ENCODE measurements around the gene ZNF333. TPM values are rescaled to one million over a fixed set of nuclear protein-coding genes. Genes with fewer than 3 reads are reported as not detected.

The ZNF333 gene
- total RNA-seq, 1 donor from 2014 or later, result 17.5 TPM

DNA sequence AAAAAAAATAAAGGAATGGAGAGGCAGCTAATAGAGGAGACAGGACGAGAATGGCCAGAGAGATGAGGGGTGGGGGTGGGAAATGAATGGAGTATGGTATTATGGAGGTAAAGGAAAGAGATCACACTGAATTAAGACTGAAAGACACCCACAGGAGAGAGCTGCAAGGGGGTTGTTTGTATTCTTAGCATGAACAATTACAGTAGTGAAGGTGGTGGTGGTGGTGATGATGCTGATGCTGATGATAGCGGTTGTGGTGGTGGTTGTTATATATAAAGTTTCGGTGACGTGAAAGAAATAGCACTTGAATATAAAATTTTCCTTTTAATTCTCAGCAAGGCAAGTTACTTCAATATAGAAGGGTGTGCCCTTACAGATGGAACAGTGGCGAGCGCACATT is 12.4 kb upstream of the ZNF333 start:
- Mint-ChIP-seq H3K27me3 (ENCODE audit: unreplicated experiment) (no peaks in the 10 kb centered on the region), H3K27ac (ENCODE audit: unreplicated experiment) (no peak overlapping the region), H3K9me3 (ENCODE audit: unreplicated experiment) (no peaks in the 10 kb centered on the region), H3K4me1 (ENCODE audit: unreplicated experiment) (no peaks in the 10 kb centered on the region), H3K4me3 (ENCODE audit: unreplicated experiment) (no peak overlapping the region), H3K36me3 (ENCODE audit: low read depth, unreplicated experiment) (peaks cover 3% of the 10 kb centered on the region)
- DNase-seq (ENCODE audit: low spot score), result no peak
- TF ChIP-seq, protein P1, sequence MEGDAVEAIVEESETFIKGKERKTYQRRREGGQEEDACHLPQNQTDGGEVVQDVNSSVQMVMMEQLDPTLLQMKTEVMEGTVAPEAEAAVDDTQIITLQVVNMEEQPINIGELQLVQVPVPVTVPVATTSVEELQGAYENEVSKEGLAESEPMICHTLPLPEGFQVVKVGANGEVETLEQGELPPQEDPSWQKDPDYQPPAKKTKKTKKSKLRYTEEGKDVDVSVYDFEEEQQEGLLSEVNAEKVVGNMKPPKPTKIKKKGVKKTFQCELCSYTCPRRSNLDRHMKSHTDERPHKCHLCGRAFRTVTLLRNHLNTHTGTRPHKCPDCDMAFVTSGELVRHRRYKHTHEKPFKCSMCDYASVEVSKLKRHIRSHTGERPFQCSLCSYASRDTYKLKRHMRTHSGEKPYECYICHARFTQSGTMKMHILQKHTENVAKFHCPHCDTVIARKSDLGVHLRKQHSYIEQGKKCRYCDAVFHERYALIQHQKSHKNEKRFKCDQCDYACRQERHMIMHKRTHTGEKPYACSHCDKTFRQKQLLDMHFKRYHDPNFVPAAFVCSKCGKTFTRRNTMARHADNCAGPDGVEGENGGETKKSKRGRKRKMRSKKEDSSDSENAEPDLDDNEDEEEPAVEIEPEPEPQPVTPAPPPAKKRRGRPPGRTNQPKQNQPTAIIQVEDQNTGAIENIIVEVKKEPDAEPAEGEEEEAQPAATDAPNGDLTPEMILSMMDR (IDR thresholded peaks at IDR 0.05; ENCODE audit: unreplicated experiment), result no peak

DNA sequence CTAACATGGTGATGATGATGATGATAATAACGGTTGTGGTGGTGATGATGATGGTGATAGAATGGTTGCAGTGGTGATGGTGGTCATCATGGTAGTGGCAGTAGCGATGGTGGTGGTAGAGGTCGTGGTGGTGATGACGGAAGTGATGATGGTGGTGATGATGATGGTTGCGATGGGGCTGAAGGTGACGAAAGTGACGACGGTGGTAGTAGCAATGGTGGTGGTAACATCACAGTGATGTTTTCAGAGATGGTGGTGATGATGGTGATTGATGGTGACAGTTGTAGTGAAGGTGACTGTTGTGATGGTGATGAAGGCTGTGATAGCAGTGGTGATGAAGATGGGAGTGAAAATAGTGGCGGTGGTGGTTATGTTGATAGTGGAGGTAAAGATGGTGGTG is 11.6 kb upstream of the ZNF333 start:
- no peak overlapping the region for H3K27ac Mint-ChIP-seq (ENCODE audit: unreplicated experiment)
- TF ChIP-seq, protein P1 (IDR thresholded peaks at IDR 0.05; ENCODE audit: unreplicated experiment), result no peak
- no peaks in the 10 kb centered on the region for H3K4me1 Mint-ChIP-seq (ENCODE audit: unreplicated experiment)
- H3K4me3 Mint-ChIP-seq (ENCODE audit: unreplicated experiment), result no peak overlapping the region
- no peaks in the 10 kb centered on the region for H3K9me3 Mint-ChIP-seq (ENCODE audit: unreplicated experiment)
- H3K36me3 Mint-ChIP-seq (ENCODE audit: low read depth, unreplicated experiment), result peaks cover 3% of the 10 kb centered on the region
- no peak for DNase-seq (ENCODE audit: low spot score)
- no peaks in the 10 kb centered on the region for H3K27me3 Mint-ChIP-seq (ENCODE audit: unreplicated experiment)

DNA sequence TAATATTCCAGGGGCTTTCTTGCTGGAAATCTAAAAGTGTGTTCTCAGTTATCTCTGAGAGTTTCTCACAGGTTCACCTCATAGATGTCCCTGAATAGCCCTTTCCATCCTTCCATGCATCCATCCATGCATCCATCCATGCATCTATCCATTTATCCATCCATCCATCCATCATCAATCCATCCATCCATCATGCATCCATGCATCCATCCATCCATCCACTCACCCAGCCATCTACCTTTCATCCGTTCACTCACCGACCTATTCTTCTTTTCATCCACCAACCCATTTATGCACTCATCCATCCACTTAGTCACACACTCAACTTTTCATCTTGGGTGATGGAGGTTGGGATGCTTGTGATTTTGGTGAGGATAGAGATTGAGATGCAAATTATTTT is 7.8 kb upstream of the ZNF333 start:
- H3K36me3 Mint-ChIP-seq (ENCODE audit: low read depth, unreplicated experiment), result peaks cover 3% of the 10 kb centered on the region
- no peaks in the 10 kb centered on the region for H3K9me3 Mint-ChIP-seq (ENCODE audit: unreplicated experiment)
- no peak overlapping the region for H3K4me3 Mint-ChIP-seq (ENCODE audit: unreplicated experiment)
- TF ChIP-seq, protein P1 (IDR thresholded peaks at IDR 0.05; ENCODE audit: unreplicated experiment), result no peak
- no peaks in the 10 kb centered on the region for H3K4me1 Mint-ChIP-seq (ENCODE audit: unreplicated experiment)
- H3K27me3 Mint-ChIP-seq (ENCODE audit: unreplicated experiment), result no peaks in the 10 kb centered on the region
- no peak overlapping the region for H3K27ac Mint-ChIP-seq (ENCODE audit: unreplicated experiment)
- DNase-seq (ENCODE audit: low spot score), result no peak

DNA sequence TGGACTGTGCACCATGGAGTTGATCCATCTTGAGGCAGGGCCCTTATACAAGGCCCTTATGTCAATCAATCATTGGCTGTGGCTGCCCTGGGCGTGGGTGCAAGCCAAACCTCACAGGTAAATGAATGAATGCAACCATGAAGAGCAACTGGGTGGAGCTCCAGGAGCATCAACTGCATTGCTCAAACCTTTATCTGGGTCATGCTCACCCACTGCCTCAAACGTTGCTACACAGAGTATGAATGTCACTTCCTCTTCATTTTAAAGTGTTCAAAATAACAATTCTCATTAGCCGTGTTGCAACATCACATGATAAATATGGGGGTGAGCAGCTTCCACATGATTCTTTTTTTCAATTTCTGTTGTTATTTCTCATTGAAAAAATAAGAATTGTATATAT is 6.4 kb upstream of the ZNF333 start:
- Mint-ChIP-seq H3K27me3 (ENCODE audit: unreplicated experiment) (no peaks in the 10 kb centered on the region), H3K36me3 (ENCODE audit: low read depth, unreplicated experiment) (peaks cover 3% of the 10 kb centered on the region), H3K4me3 (ENCODE audit: unreplicated experiment) (no peak overlapping the region), H3K4me1 (ENCODE audit: unreplicated experiment) (no peaks in the 10 kb centered on the region), H3K27ac (ENCODE audit: unreplicated experiment) (no peak overlapping the region), H3K9me3 (ENCODE audit: unreplicated experiment) (no peaks in the 10 kb centered on the region)
- no peak for DNase-seq (ENCODE audit: low spot score)
- TF ChIP-seq, protein P1 (IDR thresholded peaks at IDR 0.05; ENCODE audit: unreplicated experiment), result no peak

GRCh38 chr19:14686411-14686810 is 3.4 kb upstream of the ZNF333 start:
- Mint-ChIP-seq H3K4me3 (ENCODE audit: unreplicated experiment) (no peak overlapping the region), H3K4me1 (ENCODE audit: unreplicated experiment) (no peaks in the 10 kb centered on the region), H3K27ac (ENCODE audit: unreplicated experiment) (no peak overlapping the region), H3K36me3 (ENCODE audit: low read depth, unreplicated experiment) (no peaks in the 10 kb centered on the region), H3K9me3 (ENCODE audit: unreplicated experiment) (no peaks in the 10 kb centered on the region), H3K27me3 (ENCODE audit: unreplicated experiment) (peaks cover 2% of the 10 kb centered on the region)
- TF ChIP-seq, protein P1 (IDR thresholded peaks at IDR 0.05; ENCODE audit: unreplicated experiment), result no peak
- DNase-seq (ENCODE audit: low spot score), result no peak
